GM19372 (cell line): ENCODE results near the gene C3orf49.

ENCODE experiments used
- ATAC-seq: cut with Tn5 transposase; IDR thresholded peaks from one replicate; pipeline ENCODE4 v1.9.1; 2021; ENCODE audit warnings: mild to moderate bottlenecking, low read depth, moderate library complexity; ENCODE audit not compliant: unreplicated experiment

C3orf49 gene

DNA sequence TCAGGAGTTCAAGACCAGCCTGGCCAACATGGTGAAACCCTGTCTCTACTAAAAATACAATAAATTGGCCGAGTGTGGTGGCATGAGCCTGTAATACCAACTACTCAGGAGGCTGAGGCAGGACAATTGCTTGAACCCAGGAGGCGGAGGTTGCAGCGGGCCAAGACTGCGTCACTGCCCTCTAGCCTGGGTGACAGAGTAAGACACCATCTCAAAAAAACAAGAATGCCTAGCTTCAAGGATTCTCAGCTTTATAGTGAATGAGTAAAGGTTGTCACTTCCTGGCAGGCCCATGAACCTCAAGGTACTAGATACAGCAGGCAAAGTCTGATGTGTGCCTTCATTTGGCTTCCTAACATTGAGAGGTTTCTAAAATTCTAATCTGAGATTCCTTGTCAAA is 30.1 kb downstream of the C3orf49 start:
- no peak for ATAC-seq

DNA sequence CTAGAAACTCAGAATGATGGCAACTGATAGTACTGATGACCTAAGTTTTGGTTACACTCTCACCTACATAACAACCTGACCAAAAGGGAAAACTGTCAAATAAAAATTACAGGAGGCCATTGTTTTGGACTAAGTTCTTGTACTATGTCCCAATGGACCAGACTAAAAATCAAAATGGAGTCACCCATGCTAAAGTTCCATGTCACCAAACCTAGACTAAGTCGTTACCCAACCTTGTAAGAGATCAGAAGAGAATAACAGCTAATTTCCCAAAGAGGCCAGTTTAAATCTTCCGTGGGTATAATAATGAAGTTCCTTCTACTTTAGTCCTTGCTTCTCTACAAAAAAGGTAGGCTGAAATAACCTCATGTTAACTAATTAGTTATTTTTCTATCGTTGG is 32.2 kb downstream of the C3orf49 start:
- ATAC-seq, result no peak

DNA sequence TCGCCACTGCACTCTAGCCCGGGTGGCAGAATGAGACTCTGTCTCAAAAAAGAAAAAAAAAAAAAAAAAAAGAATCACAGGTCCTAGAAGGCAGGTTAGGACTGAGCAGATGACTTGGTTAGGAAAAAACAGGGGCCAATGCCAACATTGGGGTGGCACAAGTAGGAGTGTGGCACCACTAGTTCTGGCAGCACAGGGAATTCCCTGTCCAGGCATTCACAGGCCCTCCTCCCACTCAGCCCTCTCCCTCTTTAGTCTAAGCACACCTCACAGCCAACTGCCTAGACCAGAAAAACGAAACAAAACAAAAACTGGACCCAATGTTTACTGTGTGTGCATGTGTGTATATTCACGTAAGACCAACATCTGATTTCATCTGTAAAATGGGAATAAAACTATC is 34.0 kb downstream of the C3orf49 start:
- ATAC-seq, result no peak

DNA sequence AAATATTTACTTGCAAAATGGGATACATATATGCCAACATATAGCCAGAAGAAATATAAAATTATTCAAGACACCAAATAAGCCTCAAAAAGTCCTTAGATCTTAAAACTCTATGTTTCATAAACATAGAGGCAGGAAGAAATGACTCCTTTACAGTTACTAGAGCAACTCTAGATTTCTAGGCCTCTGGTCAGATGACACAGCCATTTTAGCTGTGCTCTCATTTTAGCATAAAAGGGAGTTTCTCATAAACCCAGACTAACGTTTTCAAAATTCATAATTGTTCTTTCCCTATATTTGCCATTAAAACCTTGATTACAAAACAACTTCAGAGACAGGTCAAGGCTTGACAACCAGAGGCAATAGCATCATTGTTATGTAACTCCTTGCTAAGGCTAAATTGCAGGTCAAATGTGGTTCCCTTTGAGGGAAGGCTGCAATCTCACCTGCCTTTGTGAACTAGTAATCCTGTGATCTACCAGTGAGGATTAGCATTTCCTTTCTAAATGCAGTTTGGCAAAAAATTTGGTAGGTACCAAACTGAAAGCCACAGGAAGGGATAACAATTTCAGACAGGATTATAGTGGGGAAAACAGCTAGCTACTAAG is 36.3 kb downstream of the C3orf49 start:
- no peak for ATAC-seq

DNA sequence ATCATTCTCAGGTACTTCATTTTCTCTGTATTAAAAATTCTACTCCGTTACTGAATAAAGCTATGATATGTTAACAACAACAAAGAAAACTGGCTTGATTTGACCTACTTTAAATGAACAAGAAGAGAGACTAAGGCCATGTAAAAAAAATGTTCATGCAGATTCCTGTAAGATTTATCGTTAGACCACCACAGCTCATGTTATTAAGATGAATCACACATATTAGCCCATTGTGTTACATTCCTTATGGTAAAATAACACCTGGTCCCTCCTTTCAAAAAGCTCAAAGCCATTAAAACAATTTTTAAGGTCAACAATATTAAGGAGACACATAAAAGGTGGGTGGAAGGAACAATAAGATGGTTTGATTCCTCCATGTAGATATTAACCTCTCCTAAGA is 38.2 kb downstream of the C3orf49 start:
- ATAC-seq, result no peak

DNA sequence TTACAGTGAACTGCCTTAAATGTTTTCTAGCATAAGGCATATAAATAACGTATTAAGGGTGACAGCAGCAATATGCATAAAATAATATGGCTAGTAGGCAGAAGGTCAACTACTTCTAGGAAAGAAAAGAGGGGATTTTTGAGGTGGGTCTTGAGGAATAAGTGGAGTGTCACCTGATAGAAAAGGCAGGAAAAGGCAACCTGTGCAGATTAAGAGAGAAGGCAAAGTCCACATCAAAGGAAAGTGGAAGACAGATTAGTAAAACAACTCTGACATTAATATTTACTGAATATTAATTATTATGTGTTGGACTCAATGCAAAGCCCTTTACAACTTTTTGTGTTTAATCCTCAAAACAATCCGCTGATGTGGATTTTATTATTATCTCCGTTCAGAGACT is 41.7 kb downstream of the C3orf49 start:
- ATAC-seq, result no peak

DNA sequence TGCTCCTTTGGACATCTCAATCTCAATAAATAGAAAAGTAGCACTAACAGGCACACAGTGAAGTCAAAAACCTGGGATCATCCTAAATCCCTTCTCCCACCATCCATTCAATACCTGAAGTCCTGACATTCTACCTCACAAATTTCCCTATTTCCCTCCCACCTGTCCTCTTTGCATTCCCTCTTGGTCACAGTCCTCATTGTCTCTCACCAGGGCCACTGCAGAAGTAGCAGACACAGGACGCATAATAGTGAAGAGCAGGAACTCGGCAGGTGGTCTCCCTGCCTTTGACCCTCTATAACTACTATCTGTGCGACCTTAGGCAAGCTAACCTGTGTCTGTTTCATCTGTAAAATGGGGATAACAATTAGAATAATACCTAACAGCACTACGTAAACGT is 42.2 kb downstream of the C3orf49 start:
- no peak for ATAC-seq

DNA sequence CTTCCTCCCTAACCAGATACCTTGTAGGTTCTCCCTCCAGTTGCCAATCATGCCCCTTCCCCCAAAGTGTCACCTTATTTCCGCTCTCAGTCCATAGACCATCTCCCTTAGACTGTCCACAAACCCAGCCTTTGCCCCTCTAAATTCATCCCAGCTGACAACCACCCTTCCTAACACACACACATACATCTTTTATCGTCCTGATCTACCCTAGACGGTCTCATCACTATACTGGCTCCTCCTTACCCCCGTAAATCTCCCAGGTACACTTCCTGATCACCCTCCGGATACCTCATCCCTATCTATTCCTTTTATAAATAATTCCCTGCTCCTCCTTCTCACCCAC is 43.7 kb downstream of the C3orf49 start:
- no peak for ATAC-seq

DNA sequence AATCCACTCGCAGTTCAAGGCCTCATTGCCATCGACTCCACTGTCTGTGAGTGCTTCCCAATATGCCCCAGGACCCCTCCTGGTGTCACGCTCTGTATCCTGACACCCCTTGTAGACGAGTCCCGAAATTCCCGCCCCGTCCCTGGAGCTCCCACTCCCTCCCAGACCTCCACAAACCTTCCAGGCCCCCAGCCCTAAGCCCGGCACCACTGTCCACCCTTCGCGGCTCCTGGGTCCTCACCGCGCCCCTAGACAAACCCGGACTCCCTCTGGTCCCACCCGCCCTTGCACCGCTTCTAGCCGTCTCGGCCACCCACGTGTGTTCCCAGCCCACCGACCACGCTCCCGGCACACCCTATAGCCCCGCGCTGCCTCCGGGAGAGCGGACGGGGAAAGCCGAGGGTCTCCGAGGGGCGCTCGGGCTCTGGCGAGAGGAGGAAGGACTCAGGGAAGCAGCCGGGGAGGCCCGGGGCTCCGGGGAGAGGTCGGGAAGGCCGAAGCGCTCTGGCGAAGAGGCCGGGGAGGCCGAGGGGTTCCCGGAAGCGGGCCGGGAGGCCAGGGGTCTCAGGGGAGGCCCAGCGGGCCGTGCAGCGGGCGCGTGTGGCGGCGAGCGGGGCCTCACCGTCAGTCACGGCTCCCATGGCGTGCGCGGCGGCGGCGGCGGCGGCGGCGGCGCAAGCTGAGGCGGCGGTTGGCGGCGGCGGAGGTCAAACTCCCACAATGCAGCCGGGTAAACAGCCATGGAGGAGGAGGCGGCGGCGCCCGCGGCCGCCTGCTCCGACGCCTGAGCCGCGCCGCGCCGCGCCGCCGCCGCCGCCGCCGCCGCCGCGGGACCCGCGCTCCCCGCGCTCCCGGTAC is 44.3 kb downstream of the C3orf49 start, which contains the start of the genes ATXN7 and THOC7:
TSS of gene ATXN7 (plus strand) at position 718 of the 858 bp plus-strand sequence. CDS start 48,732 bp downstream, outside the sequence.
TSS of gene THOC7 (minus strand) at position 656 of the 858 bp plus-strand sequence. CDS start at position 641, 15 bp downstream.
- ATAC-seq, result peak; percentile 56

DNA sequence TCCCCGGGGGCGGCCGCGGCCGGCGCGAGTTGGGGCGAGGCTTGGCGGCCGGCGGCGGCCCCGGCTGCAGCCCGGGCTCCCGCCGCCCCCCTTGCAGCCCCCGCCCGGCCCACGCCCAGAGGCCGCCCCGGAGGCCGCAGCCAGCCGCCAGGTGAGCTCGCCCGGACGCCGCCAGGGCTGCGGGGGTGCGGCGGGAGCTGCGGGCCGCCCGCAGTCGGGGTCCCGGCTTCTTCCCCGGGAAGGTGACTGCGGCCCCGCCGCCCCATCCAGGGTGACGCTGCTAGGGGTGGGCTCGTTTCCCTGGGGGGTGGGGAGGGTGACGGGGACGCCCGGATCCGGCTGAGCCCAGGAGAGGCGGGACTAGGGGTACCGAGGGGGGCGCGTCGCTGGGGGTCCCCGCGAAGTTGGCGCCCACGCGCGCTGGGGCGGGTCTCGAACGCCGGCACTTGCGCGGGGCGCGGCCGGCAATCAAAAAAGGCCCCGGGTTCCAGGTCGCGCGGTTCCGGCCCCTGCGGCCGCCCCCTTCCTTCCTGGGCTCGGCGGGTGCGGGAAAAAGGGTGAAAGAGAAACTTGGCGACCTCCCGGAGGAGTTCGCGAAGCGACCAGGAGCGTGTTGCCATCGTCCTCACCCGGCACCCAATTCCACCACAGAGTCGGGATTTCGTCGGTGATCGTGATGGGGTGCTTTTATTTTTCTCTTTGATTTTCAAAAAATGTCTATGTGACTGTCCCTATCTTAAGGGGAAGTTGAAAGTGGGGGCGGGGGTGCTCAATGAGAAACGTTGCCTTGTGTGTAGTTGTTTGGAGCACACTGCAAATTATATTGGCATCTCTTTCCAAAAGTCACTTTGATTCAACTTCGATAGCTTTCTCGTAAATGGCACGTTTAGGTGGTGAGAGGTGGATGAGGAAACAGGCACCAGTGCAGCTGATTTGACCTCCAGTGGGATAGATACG is 45.2 kb downstream of the C3orf49 start:
- peak; percentile 47 for ATAC-seq

DNA sequence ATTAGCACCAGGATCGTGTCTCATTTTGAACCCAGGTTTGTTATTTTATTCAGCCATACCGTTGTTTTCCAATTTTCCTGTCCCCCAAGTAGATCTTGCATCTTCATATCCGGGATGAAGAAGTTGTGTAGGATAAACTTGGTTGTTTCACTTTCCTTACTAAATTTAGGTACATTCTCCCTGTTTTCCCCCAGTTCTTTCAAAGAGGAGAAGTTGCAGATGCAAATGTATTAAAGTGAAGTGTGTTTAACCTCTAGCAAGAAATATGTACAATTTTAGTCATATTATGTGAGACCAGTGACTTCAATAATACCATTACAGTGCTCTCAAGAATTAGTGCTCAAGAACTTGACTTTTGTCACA is 45.8 kb downstream of the C3orf49 start:
- no peak for ATAC-seq

DNA sequence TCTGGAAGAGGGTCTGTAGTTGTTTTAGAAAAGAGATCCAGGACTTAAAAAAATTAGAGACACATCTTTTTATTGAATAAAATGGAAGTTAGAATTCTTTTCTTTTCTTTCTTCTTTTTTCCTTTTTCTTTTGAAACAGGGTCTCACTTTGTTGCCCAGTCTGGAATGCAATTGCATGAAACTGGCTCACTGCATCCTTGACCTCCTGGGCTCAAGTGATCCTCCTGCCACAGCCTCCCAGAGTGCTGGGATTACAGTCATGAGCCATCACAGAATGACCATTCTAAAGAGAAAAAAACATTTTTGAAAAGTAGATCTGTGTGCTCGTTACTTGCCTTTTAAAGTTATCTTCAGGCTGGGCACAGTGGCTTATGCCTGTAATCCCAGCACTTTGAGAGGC is 48.1 kb downstream of the C3orf49 start:
- ATAC-seq, result no peak

DNA sequence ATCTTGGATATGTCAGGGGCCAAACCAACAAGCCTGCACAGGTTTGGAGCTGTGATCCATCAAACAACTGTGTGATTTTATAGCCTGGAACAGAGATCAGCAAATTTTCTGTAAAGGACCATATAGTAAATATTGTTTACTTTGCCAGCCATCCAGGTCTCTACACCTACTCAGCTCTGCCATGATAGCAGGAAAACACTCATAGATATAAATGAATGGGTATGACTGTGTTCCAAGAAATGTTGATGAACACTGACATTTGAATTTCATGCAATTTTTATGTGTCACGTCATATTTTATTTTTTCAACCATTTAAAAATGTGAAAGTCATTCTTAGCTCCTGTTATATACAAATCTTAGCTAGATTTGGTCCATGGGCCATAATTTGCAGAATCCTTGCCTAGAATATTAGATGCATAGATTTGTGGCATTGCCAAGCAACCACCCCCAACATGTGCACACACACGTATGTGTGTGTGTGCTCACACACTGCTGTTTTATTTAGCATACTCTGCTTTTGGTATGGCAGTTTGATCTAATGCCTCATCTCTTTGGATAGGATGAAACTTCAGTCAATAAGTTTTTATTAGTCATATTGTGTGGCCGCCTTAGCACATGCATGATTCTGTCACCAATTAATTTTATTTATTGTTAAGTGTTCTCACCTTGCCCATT is 51.0 kb downstream of the C3orf49 start:
- ATAC-seq, result no peak

DNA sequence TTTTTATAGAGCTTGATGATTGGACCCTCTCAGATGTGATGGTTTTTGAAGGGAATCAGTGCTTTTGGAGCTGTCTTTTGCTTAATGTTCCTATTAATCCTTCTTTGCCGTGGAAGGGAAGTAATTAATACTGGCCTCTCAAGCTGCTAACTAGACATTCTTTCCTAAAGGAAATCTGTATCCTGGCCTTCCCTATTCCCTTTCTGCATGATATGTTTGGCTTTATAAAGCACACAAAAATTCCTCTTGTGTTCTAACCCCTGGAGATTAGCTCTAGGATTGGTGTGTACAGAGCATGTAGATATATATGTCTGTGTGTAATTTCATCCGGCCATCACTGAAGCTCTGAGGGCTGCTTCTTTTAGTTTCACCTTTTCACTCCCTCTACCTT is 51.5 kb downstream of the C3orf49 start:
- no peak for ATAC-seq

DNA sequence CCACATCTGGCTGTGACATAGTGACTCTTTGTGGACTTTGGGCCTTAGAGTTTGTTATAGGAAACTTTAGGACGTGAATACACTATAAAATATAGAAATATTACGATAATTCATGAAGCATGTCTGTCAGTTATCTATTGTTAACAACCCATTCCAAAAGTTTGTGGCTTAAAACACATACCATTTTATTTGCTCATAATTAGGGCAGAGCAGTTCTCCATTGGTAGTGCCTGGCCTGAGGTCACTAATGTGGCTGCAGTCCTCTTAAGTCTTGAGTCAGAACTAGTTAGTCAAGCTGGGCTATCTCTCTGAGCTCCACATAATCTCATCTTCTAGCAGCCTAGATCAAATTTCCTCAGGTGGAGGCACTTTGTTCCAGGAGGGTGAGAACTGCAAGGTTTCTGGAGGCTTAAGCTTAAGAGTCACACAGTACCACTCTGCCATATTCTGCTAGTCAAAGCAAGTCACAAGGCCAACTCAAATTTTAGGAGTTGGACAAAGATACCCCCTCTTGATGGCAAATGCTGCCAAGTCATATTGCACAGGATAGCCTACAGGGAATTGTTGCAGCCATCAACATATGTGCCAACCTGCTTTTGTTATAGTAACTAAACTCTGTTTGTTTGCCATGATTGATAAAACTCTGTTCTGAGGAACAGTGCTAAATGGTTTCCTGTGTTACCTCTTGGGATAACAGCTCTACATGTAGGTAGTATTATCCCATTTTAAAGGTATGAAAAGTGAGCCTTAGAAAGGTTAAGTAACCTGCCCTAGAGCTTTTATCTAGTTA is 53.2 kb downstream of the C3orf49 start:
- ATAC-seq, result no peak

DNA sequence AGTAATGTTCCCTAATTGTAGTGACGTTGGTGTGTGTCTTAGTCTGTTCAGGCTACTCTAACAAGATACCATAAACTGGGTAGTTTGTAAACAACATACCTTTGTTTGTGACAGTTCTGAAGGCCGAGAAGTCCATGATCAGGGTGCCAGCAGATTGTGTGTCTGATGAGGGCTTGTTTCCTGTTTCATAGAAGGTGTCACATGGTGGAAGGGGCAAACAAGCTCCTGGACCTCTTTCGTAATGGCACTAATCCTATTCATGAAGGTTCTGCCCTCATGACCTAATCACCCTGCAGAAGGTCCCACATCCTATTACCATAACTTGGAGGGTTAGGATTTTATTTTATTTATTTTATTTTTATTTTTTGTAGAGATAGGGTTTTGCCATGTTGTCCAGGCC is 55.7 kb downstream of the C3orf49 start:
- ATAC-seq, result no peak

DNA sequence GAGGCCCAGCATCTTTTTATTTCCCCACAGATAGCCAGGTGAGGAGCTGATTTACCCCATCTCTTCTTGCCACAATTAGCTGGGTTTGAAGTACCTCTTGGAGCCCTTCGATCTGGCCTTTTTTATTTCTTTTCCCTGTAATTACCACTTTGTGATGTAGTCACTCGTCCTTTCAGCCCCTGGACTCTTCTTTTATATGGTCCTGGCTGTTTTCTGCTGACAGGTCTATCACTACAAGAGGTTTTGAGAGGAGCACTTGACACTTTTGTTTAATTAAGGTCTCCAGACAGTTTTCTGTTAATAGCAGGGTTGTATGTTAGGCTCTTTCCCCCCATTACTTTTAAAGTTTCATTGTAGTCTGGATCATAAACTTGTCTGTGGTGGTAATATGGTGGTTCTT is 56.4 kb downstream of the C3orf49 start:
- ATAC-seq, result no peak

DNA sequence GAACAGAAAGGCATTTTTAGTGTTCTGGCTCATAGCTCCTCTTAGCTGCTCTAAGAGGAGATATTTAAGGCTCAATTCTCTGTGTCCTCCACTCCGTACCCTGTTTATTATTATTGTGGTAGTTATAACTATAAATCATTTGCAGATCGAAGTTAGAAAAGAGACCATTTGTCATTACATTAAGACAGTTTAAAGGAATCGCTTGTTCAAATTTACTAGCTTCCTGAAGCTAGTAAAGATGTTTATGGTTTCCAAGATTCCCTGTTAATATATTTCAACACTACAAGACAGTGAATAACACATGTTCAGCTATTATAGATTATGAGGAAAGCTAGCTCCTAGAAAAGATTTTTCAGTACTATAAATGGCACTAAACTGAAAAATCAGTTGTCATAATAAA is 57.2 kb downstream of the C3orf49 start:
- no peak for ATAC-seq

DNA sequence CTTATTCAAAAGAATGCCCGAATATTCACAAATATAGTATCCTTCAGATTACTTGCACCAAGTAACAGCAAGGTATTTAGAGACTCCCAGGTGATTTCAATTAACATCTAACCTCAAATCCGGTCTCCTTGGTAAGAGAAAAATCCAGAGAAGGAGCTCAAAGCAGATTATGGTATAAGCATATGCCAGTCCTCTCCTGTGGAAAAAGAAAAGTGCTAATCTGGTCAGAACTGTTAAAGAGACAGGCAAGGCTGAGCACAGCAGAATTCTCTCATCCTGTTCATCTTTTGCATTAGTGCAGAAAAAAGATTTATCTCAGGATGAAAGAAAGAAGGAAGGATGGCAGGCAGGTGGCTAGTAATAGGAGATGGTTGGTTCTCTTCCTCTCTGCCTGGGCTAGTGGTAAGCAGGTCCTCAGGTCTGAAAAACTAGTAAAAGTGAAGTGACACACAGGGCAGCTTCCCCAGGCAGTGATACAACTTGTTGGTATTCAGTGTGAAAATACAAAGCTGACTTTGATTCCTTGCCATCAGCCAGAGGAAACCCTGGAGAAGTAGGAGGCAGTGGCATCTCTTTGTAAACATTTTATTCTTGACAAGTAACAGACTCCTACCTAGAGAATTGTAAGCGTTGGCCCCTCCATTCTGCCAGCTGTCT is 58.8 kb downstream of the C3orf49 start:
- ATAC-seq, result no peak
